ENCODE results near the gene C1QTNF2. TPM values are rescaled to one million over a fixed set of nuclear protein-coding genes. Genes with fewer than 3 reads are reported as not detected.

The C1QTNF2 gene
- total RNA-seq, 4 donors from 2014 or later = 1.3 to 2.9 (median 2.5) TPM

- Histone ChIP-seq H3K27ac (replicated peaks in 1 of 4) (no peak overlapping the region), H3K4me1 (peaks cover 3 to 21% (median 17%) of the 10 kb centered on the region in 4 donors), H3K36me3 (peaks cover 0 to 4% (median 1%) of the 10 kb centered on the region in 4 donors), H3K9me3 (peaks cover 0 to 15% (median 3%) of the 10 kb centered on the region in 4 donors), H3K27me3 (no peaks in the 10 kb centered on the region), H3K4me3 (no peak overlapping the region)
- TF ChIP-seq, protein P1, sequence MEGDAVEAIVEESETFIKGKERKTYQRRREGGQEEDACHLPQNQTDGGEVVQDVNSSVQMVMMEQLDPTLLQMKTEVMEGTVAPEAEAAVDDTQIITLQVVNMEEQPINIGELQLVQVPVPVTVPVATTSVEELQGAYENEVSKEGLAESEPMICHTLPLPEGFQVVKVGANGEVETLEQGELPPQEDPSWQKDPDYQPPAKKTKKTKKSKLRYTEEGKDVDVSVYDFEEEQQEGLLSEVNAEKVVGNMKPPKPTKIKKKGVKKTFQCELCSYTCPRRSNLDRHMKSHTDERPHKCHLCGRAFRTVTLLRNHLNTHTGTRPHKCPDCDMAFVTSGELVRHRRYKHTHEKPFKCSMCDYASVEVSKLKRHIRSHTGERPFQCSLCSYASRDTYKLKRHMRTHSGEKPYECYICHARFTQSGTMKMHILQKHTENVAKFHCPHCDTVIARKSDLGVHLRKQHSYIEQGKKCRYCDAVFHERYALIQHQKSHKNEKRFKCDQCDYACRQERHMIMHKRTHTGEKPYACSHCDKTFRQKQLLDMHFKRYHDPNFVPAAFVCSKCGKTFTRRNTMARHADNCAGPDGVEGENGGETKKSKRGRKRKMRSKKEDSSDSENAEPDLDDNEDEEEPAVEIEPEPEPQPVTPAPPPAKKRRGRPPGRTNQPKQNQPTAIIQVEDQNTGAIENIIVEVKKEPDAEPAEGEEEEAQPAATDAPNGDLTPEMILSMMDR (IDR thresholded peaks at IDR 0.05) = peak in 2 of 3 experiments; percentile 45 to 46
- no peak for TF ChIP-seq POLR2A (IDR thresholded peaks at IDR 0.05; ENCODE audit: low read depth)
- intact Hi-C loops (cut with DNase I) = loop anchor here (10.0 kb wide), 1 partner anchor 276 kb away; the partner anchor contains the start of gene PWWP2A
- DNase-seq (ENCODE audit: extremely low spot score) = no peak
- 82% methylated on average over 8 of the region's 8 CpGs for WGBS
Observed at GRCh38 chr5:160390787-160391696, 20.6 kb upstream of the C1QTNF2 start.

- no peaks in the 10 kb centered on the region for H3K4me1 ChIP-seq
- intact Hi-C loops (cut with DNase I) = no loop called here
- no peak overlapping the region for H3K27ac ChIP-seq (replicated peaks in 1 of 4)
- H3K9me3 ChIP-seq = peaks cover 0 to 15% (median 3%) of the 10 kb centered on the region in 4 donors
- WGBS = 85% methylated on average over 1 of the region's 1 CpG
- DNase-seq (ENCODE audit: extremely low spot score) = no peak
- no peak for TF ChIP-seq POLR2A (IDR thresholded peaks at IDR 0.05; ENCODE audit: low read depth)
- TF ChIP-seq, protein P1 (IDR thresholded peaks at IDR 0.05) = no peak
- no peak for TF ChIP-seq EP300 (IDR thresholded peaks at IDR 0.05)
- no peak for TF ChIP-seq POLR2AphosphoS5 (IDR thresholded peaks at IDR 0.05)
- H3K36me3 ChIP-seq = no peaks in the 10 kb centered on the region
- no peak overlapping the region for H3K4me3 ChIP-seq
- no peaks in the 10 kb centered on the region for H3K27me3 ChIP-seq
Observed at GRCh38 chr5:160387445-160387844, 17.0 kb upstream of the C1QTNF2 start.

- DNase-seq (ENCODE audit: extremely low spot score) = no peak
- no peaks in the 10 kb centered on the region for H3K4me1 ChIP-seq
- H3K4me3 ChIP-seq = no peak overlapping the region
- H3K27me3 ChIP-seq = no peaks in the 10 kb centered on the region
- H3K9me3 ChIP-seq = peaks cover 0 to 15% (median 3%) of the 10 kb centered on the region in 4 donors
- no peak for TF ChIP-seq POLR2AphosphoS5 (IDR thresholded peaks at IDR 0.05)
- TF ChIP-seq EP300 (IDR thresholded peaks at IDR 0.05) = no peak
- no peak for TF ChIP-seq POLR2A (IDR thresholded peaks at IDR 0.05; ENCODE audit: low read depth)
- TF ChIP-seq, protein P1 (IDR thresholded peaks at IDR 0.05) = no peak
- intact Hi-C loops (cut with DNase I) = no loop called here
- H3K36me3 ChIP-seq = no peaks in the 10 kb centered on the region
- H3K27ac ChIP-seq (replicated peaks in 1 of 4) = no peak overlapping the region
Observed at GRCh38 chr5:160385496-160385895, 15.1 kb upstream of the C1QTNF2 start.

- Histone ChIP-seq H3K4me3 (no peak overlapping the region), H3K27ac (replicated peaks in 1 of 4) (no peak overlapping the region), H3K9me3 (peaks cover 0 to 15% (median 3%) of the 10 kb centered on the region in 4 donors), H3K27me3 (no peaks in the 10 kb centered on the region), H3K36me3 (no peaks in the 10 kb centered on the region), H3K4me1 (peaks cover 0 to 4% (median under 1%) of the 10 kb centered on the region in 4 donors)
- WGBS = 100% methylated on average over 1 of the region's 1 CpG
- intact Hi-C loops (cut with DNase I) = no loop called here
- DNase-seq (ENCODE audit: extremely low spot score) = no peak
- TF ChIP-seq EP300 (IDR thresholded peaks at IDR 0.05) (no peak), POLR2AphosphoS5 (IDR thresholded peaks at IDR 0.05) (no peak)
- TF ChIP-seq, protein P1 (IDR thresholded peaks at IDR 0.05) = no peak
Observed at GRCh38 chr5:160384681-160385080, 14.3 kb upstream of the C1QTNF2 start.

Data from esophagus muscularis mucosa (tissue), 4 donors.